Fibroblast of pulmonary artery (primary cell): Measurements from ENCODE around the gene TTLL13.

Experiments
- DNase-seq: peaks from one replicate; pipeline ENCODE4 v3.0.0-alpha.2; 2010; ENCODE audit warnings: low read depth
- H3K4me3 ChIP-seq: replicated peaks from 2 replicates; pipeline ENCODE4 v1.5.1; 2011; ENCODE audit warnings: low read depth, mild to moderate bottlenecking, control low read depth, low read length, moderate library complexity
- TF ChIP-seq, protein P1 (sequence below): IDR thresholded peaks from 2 replicates; pipeline ENCODE4 v1.5.1; 2011; ENCODE audit warnings: mild to moderate bottlenecking, control low read depth, low read length, inconsistent platforms; ENCODE audit errors: missing control alignments

The TTLL13 gene

DNA sequence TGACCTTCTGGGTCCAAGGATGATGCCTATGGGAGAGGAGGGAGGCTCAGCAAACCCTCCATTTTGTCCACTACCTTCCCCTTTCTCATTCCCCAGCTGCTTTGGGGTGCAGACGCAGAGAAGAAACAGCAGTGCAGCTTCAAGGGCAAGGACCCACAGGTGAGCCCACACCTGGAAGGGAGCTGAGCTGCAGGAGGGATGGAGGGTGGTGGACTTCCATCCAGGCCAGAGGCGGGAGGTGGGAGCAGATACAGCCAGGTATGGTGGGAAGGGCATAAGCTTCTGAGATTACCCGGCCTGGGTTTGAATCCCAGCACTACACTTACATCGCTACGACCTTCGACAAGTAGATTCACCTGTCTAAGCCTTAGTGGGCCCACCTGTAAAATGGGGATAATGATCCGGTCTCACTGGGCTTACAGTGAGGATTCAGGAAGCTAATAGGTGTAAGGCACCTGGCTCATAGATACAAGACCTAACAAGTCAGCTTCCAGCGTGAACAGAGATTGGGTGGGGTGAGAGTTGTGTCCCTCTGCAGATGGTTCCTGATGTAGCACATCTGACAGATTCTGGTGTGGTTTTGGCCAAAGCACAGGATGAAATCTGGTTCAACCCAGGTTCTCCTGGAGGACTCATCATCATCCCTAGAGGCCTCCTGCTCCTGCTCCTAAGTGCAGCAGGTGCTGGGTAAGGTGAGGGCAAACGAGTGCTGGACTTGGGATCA, 31.5 kb upstream of the TTLL13 start:
- TF ChIP-seq, protein P1, sequence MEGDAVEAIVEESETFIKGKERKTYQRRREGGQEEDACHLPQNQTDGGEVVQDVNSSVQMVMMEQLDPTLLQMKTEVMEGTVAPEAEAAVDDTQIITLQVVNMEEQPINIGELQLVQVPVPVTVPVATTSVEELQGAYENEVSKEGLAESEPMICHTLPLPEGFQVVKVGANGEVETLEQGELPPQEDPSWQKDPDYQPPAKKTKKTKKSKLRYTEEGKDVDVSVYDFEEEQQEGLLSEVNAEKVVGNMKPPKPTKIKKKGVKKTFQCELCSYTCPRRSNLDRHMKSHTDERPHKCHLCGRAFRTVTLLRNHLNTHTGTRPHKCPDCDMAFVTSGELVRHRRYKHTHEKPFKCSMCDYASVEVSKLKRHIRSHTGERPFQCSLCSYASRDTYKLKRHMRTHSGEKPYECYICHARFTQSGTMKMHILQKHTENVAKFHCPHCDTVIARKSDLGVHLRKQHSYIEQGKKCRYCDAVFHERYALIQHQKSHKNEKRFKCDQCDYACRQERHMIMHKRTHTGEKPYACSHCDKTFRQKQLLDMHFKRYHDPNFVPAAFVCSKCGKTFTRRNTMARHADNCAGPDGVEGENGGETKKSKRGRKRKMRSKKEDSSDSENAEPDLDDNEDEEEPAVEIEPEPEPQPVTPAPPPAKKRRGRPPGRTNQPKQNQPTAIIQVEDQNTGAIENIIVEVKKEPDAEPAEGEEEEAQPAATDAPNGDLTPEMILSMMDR, result no peak
- no peak overlapping the region for H3K4me3 ChIP-seq
- no peak for DNase-seq

DNA sequence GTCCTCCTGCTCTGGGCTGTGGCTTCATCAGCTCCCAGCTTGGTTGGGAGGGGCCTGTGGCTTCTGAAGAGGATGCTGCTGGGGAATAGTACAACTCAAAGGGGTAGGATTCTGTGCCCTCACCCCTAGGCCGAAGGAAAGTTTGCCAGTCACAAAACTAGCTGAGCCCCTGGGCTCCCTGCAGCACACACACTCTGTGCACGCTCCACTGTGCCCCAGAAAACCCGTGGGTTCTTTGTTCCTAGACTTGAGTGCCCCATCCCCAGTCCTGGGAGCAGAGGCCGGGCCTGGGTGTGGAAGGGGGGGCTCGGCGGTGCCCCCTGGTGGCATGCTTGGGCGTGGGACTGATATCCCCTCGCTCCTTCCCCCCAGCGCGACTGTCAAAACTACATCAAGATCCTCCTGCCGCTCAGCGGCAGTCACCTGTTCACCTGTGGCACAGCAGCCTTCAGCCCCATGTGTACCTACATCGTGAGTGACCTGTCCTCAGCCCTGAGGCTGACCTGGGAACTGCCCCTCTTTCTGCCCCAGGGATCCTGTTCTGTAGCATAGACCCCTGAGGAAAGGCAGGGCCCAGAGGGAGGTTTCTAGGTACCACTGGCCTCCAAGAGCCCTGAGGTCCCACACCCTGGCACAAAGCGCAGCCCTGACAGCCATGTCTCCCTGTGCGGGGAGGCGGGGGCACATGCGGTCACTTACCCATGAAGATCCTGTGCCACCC, 29.8 kb upstream of the TTLL13 start:
- DNase-seq, result no peak
- H3K4me3 ChIP-seq, result no peak overlapping the region
- TF ChIP-seq, protein P1, result peak; percentile 54

DNA sequence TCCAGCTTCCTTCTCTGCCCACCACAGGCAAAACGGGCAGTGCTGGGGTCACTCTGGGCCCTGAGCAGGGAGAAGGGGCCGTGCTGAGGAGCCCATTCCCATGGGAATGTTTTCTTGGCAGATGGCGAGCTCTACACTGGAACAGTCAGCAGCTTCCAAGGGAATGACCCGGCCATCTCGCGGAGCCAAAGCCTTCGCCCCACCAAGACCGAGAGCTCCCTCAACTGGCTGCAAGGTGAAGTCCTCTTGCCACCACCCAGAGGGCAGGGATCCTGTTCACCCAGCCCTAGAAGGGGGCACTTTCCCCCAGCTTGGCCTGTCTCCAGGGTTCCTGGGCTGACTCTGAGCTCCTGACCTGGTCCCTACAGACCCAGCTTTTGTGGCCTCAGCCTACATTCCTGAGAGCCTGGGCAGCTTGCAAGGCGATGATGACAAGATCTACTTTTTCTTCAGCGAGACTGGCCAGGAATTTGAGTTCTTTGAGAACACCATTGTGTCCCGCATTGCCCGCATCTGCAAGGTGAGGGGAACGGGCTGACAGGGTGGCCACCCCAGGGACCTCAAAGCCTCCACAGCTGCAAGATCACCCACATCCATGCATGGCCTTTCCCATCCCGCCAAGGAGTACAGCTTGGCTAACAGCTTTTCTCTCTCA, 28.0 kb upstream of the TTLL13 start:
- peak; percentile 93 for DNase-seq
- TF ChIP-seq, protein P1, result peak; percentile 92
- no peak overlapping the region for H3K4me3 ChIP-seq

DNA sequence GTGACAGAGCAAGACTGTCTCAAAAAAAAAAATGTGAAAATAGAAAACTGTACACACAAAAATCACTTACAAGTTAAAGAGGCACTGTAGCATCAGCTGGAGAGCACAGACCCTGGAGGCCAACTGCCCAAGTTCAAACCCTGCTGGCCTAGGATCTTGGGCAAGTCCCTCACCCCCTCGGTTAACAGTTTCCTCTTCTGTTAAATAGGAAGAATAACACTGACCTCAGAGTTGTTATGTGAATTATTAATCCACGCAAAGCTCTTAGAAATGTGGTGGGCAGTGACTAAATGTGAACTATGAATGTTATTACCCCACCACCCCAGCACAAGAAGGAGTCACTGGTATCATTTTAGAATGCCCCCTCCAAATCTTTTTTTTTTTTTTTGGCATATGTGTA, 26.8 kb upstream of the TTLL13 start:
- DNase-seq, result no peak
- TF ChIP-seq, protein P1, result no peak
- H3K4me3 ChIP-seq, result no peak overlapping the region

DNA sequence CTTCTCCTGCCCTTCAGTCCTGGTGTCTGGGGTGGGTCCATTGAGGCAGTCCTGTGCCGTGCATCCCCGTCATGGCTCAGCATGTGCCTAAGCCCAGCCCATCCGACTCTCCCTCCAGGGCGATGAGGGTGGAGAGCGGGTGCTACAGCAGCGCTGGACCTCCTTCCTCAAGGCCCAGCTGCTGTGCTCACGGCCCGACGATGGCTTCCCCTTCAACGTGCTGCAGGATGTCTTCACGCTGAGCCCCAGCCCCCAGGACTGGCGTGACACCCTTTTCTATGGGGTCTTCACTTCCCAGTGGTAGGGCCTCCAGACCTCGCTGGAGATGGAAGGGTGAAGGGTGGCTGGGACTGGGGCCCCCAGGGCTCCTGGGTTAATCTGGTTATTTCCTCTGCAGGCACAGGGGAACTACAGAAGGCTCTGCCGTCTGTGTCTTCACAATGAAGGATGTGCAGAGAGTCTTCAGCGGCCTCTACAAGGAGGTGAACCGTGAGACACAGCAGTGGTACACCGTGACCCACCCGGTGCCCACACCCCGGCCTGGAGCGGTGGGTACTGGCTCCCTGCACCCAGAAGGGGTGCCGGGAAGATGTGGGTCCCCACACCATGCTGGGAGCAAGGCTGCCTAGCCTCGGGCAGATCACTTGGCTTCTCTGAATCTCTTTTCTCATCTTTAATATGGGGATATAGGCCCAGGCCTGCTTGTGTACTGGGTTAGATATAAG, 25.8 kb upstream of the TTLL13 start:
- TF ChIP-seq, protein P1, result no peak
- DNase-seq, result no peak
- no peak overlapping the region for H3K4me3 ChIP-seq

DNA sequence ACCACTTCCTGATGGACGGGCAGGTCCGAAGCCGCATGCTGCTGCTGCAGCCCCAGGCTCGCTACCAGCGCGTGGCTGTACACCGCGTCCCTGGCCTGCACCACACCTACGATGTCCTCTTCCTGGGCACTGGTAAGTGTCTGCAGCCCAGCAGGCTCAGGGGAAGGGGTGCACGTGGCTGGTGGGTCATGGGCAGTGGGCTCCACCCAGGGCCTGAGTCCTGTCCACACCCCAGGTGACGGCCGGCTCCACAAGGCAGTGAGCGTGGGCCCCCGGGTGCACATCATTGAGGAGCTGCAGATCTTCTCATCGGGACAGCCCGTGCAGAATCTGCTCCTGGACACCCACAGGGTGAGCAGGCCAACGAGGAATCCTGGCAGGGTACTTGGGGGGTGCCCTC, 24.3 kb upstream of the TTLL13 start:
- no peak overlapping the region for H3K4me3 ChIP-seq
- TF ChIP-seq, protein P1, result no peak
- no peak for DNase-seq
